Measurements from ENCODE around the gene ANKRD45.

DNA sequence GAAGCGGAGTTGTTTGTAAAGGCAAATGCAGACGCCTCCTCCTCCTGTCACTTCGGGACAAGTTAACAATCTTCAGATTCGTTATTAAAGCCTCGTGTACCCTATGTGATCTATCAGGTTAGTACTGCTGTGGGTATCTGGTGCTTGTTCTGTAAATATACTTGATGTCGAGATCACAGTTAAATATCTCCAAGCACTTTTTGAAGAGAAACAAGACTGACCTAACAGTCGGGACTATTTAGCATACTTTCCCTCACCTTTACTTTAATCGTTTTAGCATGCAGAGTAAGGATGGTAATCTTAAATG, 45.8 kb upstream of the ANKRD45 start:
- TF ChIP-seq EZH2phosphoT487 (IDR thresholded peaks at IDR 0.05; ENCODE audit: insufficient read depth, low read depth) (no peak), EZH2 (IDR thresholded peaks at IDR 0.05; ENCODE audit: insufficient read depth, poor library complexity, severe bottlenecking) (no peak)

Data from GM23248 (cell line).